GM15510 (cell line): ENCODE measurements around the gene PPP2R5C.

ENCODE experiments used
- POLR2A ChIP-seq: IDR thresholded peaks from 3 replicates; pipeline ENCODE4 v1.6.1; 2011; ENCODE audit warnings: borderline replicate concordance; ENCODE audit not compliant: insufficient read length; ENCODE audit errors: extremely low read depth

PPP2R5C gene

GRCh38 chr14:101737414-101738339 is 23.8 kb upstream of the PPP2R5C start:
- no peak for TF ChIP-seq POLR2A

- TF ChIP-seq POLR2A, result no peak
Observed at GRCh38 chr14:101738703-101739320, 22.7 kb upstream of the PPP2R5C start.

- TF ChIP-seq POLR2A, result no peak
Observed at GRCh38 chr14:101739446-101740141, 21.9 kb upstream of the PPP2R5C start.

GRCh38 chr14:101740981-101741380 is 20.5 kb upstream of the PPP2R5C start:
- TF ChIP-seq POLR2A, result no peak

GRCh38 chr14:101743701-101744100 is 17.8 kb upstream of the PPP2R5C start:
- TF ChIP-seq POLR2A, result no peak

GRCh38 chr14:101754893-101755292 is 6.6 kb upstream of the PPP2R5C start:
- TF ChIP-seq POLR2A, result no peak

GRCh38 chr14:101755591-101756324 is 5.8 kb upstream of the PPP2R5C start:
- TF ChIP-seq POLR2A, result no peak

GRCh38 chr14:101757064-101757838 is 4.3 kb upstream of the PPP2R5C start:
- TF ChIP-seq POLR2A, result no peak

GRCh38 chr14:101757839-101758211 is 3.7 kb upstream of the PPP2R5C start:
- TF ChIP-seq POLR2A, result no peak

- TF ChIP-seq POLR2A, result no peak
Observed at GRCh38 chr14:101758913-101759593, 2.5 kb upstream of the PPP2R5C start.

GRCh38 chr14:101760138-101761011 is 1.1 kb upstream of the PPP2R5C start:
- no peak for TF ChIP-seq POLR2A

- no peak for TF ChIP-seq POLR2A
Observed at GRCh38 chr14:101761881-101762529, 496 bp downstream of the PPP2R5C start.
